Measurements from ENCODE around the gene PSG1.
"Not testable (repeated sequence)": the region's sequence is repeated elsewhere in the genome, so short reads cannot be mapped to it uniquely, and the experiment has no call there.

The PSG1 gene

DNA sequence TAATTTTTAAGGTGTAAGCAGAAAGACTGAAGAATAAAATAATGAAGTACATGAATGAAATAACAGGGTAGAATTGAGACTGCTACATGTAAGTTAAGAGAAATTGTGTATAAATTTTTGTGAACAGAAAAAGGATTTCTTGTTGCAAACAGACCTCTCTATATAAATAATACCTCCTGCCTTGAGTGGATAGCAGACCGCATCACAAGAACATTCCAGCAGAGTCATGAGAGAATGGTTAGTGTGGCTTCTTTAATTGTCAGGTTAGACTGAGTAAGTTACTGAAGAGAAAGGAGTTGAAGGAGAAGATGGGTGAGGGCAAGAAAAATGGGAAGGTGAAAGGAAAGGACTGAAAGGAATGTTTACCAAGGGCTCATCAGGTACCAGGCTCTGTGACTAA, 19.6 kb upstream of the PSG1 start:
- H3K4me3 Mint-ChIP-seq; H3K9me3 Mint-ChIP-seq (ENCODE audit: low read depth): not testable (repeated sequence)
- H3K27me3 Mint-ChIP-seq = peaks cover 14% of the 10 kb centered on the region

DNA sequence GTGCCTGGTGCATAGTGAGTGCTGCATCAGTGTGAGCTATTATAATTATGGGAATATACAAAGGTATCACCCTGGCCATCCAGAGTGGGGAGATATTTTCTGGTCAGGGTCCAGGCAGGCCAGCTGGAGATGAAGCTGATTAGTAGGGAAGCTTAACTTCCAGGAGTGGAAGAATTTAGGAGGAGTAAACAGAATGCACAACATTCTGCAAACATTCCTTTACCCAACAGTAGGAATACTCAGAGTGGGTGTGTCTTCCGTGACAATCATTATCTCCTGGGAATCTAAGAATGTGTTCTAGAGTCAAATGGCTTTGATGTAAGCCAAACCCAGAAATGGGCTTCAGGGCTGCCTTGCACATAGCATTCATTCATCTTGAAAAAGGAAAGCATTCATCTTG, 19.1 kb upstream of the PSG1 start:
- not testable (repeated sequence) for H3K36me3 Mint-ChIP-seq; H3K27ac Mint-ChIP-seq; H3K9me3 Mint-ChIP-seq (ENCODE audit: low read depth); H3K4me3 Mint-ChIP-seq; H3K4me1 Mint-ChIP-seq (ENCODE audit: low read depth)
- H3K27me3 Mint-ChIP-seq = peaks cover 14% of the 10 kb centered on the region

More for the DNA sequence above, 19.6 kb upstream of the PSG1 start:
- not testable (repeated sequence) for H3K27ac Mint-ChIP-seq; H3K36me3 Mint-ChIP-seq; H3K4me1 Mint-ChIP-seq (ENCODE audit: low read depth)

DNA sequence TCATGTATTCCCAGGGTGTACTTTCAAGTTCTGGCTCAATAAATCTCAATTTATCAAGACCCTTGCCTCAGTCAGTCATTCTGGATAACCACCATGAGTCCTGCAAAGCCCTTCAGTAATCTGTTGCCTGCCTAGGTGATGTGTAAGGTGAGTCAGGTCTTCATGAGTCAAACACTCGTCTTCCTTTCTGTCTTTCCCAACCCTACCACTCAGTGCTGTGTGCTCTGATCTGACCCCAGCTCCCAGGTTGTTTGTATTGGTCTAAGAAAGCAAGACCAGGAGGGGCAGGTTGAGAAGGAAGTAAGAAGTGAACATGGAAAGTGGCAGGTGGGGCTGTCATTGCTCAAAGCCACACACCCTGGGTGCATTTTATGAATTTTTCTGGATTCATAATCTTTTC, 18.2 kb upstream of the PSG1 start:
- H3K4me3 Mint-ChIP-seq; H3K4me1 Mint-ChIP-seq (ENCODE audit: low read depth); H3K9me3 Mint-ChIP-seq (ENCODE audit: low read depth); H3K36me3 Mint-ChIP-seq; H3K27ac Mint-ChIP-seq: not testable (repeated sequence)
- peaks cover 13% of the 10 kb centered on the region for H3K27me3 Mint-ChIP-seq

DNA sequence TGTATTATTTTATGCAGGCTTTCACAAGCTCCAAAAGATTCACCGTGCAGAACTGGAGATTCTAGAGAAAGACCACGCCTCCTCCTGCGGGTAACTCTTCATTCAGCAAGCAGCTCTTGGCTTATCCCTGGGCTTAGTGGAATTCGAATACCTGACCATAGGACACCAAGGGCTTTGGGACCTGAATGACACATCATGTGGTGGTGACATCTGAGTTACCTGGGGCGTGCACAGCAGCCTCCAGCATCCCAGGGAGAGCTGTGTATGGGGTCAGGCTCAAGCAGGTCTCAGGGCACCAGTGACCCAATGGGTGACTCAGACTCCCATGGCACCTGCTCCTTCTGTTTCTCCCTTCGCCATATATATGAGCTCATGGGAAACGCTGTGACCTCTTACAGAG, 10.9 kb upstream of the PSG1 start:
- not testable (repeated sequence) for H3K4me3 Mint-ChIP-seq; H3K4me1 Mint-ChIP-seq (ENCODE audit: low read depth); H3K9me3 Mint-ChIP-seq (ENCODE audit: low read depth); H3K36me3 Mint-ChIP-seq; H3K27ac Mint-ChIP-seq
- peaks cover 16% of the 10 kb centered on the region for H3K27me3 Mint-ChIP-seq

DNA sequence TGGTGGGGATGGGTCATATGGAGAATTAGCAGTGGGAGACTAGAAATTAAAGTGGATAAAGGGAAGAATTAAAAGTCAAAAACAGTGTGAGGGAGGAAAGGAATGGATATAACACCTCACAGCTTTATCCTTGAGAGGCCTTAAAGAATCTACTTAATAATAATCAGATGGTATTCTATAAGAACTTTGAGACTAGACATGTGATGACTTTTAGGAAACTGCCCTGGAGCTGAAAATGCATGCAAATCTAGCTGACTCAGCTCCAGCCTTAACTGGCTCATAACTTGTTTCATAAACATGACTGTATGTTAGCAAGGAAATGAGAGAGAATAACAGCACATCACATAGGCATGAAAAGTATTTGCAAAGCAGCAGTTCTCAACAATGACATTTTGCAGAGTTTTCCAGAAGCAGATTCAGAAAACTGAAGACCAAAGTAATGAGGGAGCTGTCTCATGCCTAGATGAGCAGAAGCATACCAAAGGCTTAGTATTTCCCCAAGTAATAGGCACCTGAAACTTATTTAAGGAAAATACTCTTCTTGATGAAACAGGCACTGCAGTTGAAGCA, 8.4 kb upstream of the PSG1 start:
- not testable (repeated sequence) for H3K27ac Mint-ChIP-seq; H3K36me3 Mint-ChIP-seq; H3K9me3 Mint-ChIP-seq (ENCODE audit: low read depth); H3K4me3 Mint-ChIP-seq; H3K4me1 Mint-ChIP-seq (ENCODE audit: low read depth)
- peaks cover 25% of the 10 kb centered on the region for H3K27me3 Mint-ChIP-seq

DNA sequence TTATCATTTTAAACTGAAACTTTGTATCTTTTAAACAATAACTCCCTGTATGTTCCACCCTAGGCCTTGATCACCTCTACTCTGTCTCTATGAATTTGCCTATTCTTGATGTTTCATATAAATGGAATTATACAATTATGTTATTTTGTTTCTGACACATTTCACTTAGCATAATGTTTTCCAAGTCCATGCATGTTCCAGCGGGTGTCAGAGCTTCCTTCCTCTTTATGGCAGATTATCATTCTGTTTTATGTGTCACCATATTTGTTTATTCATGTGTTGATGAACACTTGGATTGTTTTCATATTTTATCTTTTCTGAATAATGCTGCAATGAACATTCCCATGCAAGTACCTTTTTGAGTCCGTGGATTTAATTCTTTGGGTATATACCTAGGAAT, 3.2 kb upstream of the PSG1 start:
- H3K27me3 Mint-ChIP-seq = peaks cover 20% of the 10 kb centered on the region

DNA sequence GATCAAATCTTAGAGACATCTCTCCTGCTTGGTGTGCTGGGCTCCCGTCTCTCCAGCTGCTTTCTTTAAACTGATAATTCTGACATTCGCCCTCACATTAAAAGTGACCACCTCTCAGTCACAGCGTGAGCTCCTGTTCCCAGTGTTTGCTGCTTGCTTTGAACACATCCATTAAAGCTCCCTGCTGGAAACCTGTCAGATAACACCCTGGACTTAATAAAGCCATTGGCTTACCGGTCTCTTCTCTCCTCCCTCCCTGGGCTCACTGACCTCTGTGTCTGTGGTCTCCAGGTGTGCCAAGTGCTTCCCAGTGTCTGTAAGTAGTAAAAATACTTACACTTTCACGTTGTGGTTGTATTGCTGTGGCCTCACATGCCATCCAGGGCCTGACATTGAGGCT, 2.5 kb upstream of the PSG1 start:
- H3K27ac Mint-ChIP-seq; H3K4me1 Mint-ChIP-seq (ENCODE audit: low read depth); H3K36me3 Mint-ChIP-seq; H3K4me3 Mint-ChIP-seq; H3K9me3 Mint-ChIP-seq (ENCODE audit: low read depth): not testable (repeated sequence)
- peaks cover 18% of the 10 kb centered on the region for H3K27me3 Mint-ChIP-seq

More for the DNA sequence above, 3.2 kb upstream of the PSG1 start:
- not testable (repeated sequence) for H3K4me1 Mint-ChIP-seq (ENCODE audit: low read depth); H3K9me3 Mint-ChIP-seq (ENCODE audit: low read depth); H3K27ac Mint-ChIP-seq; H3K4me3 Mint-ChIP-seq; H3K36me3 Mint-ChIP-seq

DNA sequence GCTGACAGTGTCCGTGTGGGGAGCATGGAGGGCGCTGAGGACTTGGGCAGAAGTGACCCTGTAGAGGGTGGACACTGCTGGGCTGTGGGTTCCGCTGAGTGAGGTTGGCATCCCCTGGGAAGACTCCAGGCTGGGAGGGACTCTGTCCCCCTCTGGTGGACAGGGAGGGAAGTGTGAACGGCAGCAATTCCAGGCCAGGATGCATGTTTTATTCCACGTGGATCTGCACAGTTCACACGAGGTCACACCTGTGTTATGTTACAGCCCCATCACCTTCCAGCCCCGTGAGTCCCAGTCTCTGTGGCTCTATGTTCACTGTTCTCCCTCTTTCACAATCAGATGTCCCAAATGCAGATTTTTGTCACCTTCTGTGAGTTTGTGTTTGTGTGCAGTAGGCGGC, 1.8 kb upstream of the PSG1 start:
- not testable (repeated sequence) for H3K36me3 Mint-ChIP-seq; H3K4me1 Mint-ChIP-seq (ENCODE audit: low read depth); H3K9me3 Mint-ChIP-seq (ENCODE audit: low read depth); H3K27ac Mint-ChIP-seq; H3K4me3 Mint-ChIP-seq
- peaks cover 17% of the 10 kb centered on the region for H3K27me3 Mint-ChIP-seq

DNA sequence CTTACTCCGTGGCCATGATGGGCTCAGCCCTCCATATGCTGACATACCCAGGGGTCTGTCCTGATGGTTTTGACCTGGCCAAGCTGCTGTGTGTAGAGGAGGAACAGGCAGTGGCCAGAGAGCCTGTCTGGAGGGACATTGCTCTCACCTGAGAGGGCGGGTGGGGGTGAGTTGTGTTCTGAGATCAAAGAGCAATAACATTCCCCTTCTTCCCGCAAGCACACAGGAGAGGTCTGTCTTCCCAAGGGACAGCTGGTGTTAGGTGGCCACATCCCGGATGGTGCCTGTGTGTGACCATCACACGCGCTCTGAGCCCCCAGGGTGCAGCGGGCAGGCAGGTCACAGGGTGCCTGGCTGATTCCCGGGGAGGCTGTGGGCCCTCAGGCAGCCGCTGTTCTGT, 1.1 kb upstream of the PSG1 start:
- not testable (repeated sequence) for H3K4me1 Mint-ChIP-seq (ENCODE audit: low read depth); H3K27ac Mint-ChIP-seq; H3K36me3 Mint-ChIP-seq; H3K4me3 Mint-ChIP-seq; H3K9me3 Mint-ChIP-seq (ENCODE audit: low read depth)
- H3K27me3 Mint-ChIP-seq = peaks cover 11% of the 10 kb centered on the region

DNA sequence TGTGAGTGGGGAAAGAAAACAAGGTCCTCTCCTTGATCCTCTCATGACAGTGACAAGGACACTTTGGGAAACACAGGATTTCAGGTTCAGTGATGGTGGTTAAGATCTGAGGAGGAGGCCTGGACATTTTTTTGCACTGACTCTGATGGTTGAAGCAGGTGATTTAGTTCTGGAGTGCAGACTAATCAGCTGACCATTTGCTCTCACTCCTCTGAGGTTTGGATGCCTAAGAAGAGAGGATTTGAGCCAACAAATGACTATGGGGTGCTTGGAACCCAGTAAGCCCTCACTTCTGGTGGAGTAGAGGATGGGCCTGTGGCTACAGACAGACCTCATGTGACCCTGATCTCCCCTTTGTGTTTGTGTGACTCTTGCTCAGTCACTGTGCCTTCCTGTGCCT, 2.9 kb downstream of the PSG1 start:
- not testable (repeated sequence) for H3K36me3 Mint-ChIP-seq; H3K4me1 Mint-ChIP-seq (ENCODE audit: low read depth); H3K4me3 Mint-ChIP-seq; H3K9me3 Mint-ChIP-seq (ENCODE audit: low read depth); H3K27ac Mint-ChIP-seq; H3K27me3 Mint-ChIP-seq

DNA sequence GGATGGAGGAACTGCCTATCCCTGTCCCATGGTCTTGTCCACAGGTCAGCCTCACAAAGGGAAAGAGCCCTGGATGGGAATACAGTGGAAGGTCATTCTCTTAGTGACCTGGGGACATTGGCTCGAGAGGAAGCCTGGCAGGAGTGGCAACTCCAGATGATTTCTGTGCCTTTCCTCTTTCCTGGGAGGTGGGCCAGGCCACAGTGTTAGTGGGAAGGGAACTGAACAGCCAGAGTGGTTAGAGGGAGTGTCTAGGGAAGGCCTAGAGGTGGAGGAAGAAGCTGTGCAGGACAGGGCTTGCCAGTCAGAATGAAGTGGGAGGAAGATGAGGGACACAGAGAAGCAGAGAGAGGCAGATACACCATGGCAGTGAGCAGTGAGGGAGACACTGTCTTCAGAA, 3.6 kb downstream of the PSG1 start:
- not testable (repeated sequence) for H3K4me1 Mint-ChIP-seq (ENCODE audit: low read depth); H3K27ac Mint-ChIP-seq; H3K9me3 Mint-ChIP-seq (ENCODE audit: low read depth); H3K4me3 Mint-ChIP-seq; H3K27me3 Mint-ChIP-seq; H3K36me3 Mint-ChIP-seq

DNA sequence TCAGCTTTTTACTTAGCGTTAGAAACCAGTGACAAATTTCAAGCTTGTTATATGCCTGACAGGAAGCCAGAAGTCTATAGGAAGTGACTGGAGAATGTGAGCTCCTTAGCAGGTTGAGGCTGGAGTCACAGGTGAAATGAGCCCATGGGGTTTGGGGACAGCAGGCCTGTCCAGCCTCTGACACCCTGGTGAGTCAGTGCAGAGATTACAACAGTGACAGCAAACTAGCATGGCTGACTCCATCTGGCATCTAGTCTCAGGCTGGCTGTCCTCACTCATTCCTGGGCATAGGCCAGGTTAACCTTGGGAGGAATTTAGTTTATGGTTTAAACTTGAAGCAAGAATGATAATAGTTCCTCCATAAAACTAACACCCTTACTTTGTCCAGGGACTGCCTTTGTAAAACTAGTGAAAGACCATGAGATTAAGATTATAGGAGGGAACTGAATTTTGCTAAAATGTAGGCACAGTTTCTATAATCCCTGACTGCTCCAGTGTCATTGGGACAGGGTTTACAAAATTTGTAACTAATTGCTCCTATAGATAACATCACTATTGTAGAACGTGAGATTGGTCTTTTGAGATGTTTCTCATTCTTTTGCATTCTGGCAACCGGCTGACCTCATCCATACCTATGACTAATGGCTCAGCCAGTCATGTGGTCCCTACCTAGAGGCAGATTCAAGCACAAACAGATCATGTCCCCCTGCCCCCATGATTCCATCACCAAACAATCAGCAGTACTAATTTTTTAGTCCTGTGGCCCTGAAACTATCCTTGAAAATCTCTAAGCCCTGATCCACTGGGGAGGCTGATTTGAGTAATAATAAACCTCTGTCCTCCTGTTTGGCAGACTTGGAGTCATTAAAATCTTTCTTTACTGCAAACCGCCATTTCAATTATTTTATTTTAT, 4.4 kb downstream of the PSG1 start:
- H3K36me3 Mint-ChIP-seq; H3K27me3 Mint-ChIP-seq; H3K9me3 Mint-ChIP-seq (ENCODE audit: low read depth); H3K4me1 Mint-ChIP-seq (ENCODE audit: low read depth); H3K27ac Mint-ChIP-seq; H3K4me3 Mint-ChIP-seq: not testable (repeated sequence)

DNA sequence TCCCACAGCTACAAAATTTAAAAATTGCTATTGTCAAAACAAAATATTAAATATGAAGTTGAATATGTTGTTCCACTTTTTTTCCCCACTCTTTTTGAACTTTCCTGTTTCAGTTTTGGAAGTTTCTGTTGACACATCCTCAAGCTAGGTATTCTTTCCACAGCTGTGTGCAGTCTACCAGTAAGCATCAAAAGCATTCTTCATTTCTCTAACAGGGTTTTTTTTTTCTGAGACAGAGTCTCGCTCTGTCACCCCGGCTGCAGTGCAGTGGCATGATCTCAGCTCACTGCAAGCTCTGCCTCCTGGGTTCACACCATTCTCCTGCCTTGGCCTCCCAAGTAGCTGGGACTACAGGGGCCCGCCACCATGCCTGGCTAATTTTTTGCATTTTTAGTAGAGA, 5.4 kb downstream of the PSG1 start:
- H3K4me1 Mint-ChIP-seq (ENCODE audit: low read depth); H3K36me3 Mint-ChIP-seq; H3K9me3 Mint-ChIP-seq (ENCODE audit: low read depth); H3K4me3 Mint-ChIP-seq; H3K27ac Mint-ChIP-seq: not testable (repeated sequence)
- H3K27me3 Mint-ChIP-seq = peaks cover 13% of the 10 kb centered on the region

DNA sequence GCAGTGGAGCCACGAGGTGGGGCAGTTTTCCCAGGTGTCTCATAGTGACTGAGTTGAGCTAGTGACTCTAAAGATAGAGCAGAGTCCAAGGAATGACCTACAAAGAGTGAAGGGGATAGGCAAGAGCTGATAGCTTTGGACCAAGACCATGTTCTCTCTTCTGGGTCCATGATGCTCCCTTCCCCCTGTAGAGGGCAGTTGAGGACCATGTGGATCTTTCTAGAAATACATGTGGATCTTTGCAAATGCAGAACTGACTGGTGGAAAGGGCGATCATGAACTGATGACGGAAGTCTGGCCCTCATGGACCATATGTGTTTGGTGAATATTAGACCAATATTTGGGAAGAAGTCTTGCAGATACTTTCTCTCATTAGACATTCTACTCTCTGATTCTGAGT, 6.9 kb downstream of the PSG1 start:
- H3K4me1 Mint-ChIP-seq (ENCODE audit: low read depth) = no peaks in the 10 kb centered on the region
- no peak overlapping the region for H3K4me3 Mint-ChIP-seq
- no peaks in the 10 kb centered on the region for H3K36me3 Mint-ChIP-seq
- no peaks in the 10 kb centered on the region for H3K9me3 Mint-ChIP-seq (ENCODE audit: low read depth)
- peaks cover 15% of the 10 kb centered on the region for H3K27me3 Mint-ChIP-seq
- no peak overlapping the region for H3K27ac Mint-ChIP-seq

DNA sequence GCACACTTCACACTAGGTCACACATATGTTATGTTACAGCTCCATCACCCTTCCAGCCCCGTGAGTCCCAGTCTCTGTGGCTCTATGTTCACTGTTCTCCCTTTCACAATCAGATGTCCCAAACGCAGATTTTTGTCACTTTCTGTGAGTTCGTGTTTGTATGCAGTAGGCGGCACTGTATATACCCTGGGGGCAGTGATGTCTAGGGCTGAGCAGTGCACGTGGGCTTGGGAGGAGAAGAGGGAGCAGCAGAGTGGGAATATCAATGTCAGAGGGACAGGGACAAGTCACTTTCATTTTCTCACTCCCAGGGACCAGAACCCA, 22.0 kb downstream of the PSG1 start:
- H3K27me3 Mint-ChIP-seq = peaks cover 8% of the 10 kb centered on the region
- no peak overlapping the region for H3K27ac Mint-ChIP-seq
- H3K9me3 Mint-ChIP-seq (ENCODE audit: low read depth) = no peaks in the 10 kb centered on the region
- H3K4me3 Mint-ChIP-seq = no peak overlapping the region
- H3K36me3 Mint-ChIP-seq = no peaks in the 10 kb centered on the region
- no peaks in the 10 kb centered on the region for H3K4me1 Mint-ChIP-seq (ENCODE audit: low read depth)

DNA sequence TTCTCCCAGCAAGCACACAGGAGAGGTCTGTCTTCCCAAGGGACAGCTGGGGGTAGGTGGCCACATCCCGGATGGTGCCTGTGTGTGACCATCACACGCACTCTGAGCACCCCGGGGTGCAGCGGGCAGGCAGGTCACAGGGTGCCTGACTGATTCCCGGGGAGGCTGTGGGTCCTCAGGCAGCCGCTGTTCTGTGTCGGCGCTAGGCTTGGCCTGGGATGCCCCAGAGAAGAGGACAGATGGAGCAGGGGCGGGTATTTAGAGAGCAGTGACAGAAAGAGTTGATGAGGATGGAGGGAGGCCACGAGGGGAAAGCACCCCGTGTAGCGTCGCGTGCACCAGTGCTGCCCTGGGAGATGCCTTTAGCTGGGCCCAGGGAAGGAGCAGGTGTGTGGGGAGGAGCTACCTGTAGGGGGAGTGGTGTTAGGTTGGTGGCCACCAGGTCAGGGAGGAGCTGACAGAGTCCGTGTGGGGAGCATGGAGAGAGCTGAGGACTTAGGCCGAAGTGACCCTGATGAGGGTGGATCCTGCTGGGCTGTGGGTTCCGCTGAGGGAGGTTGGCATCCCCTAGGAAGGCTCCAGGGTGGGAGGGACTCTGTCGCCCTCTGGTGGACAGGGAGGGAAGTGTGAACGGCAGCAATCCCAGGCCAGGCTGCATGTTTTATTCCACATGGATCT, 22.5 kb downstream of the PSG1 start:
- H3K9me3 Mint-ChIP-seq (ENCODE audit: low read depth); H3K4me3 Mint-ChIP-seq; H3K4me1 Mint-ChIP-seq (ENCODE audit: low read depth); H3K27ac Mint-ChIP-seq; H3K36me3 Mint-ChIP-seq; H3K27me3 Mint-ChIP-seq: not testable (repeated sequence)
